WTC11 (cell line): ENCODE results near the gene SH3GLB2. TPM values are rescaled to one million over a fixed set of nuclear protein-coding genes. Genes with fewer than 3 reads are reported as not detected.

Source experiments
- ATAC-seq: fragments of 200-7000 bp; cut with Tn5 transposase; 2 replicates; pipeline ENCODE4 v1.10.0; 2021; ENCODE audit warnings: mild to moderate bottlenecking, moderate library complexity
- CTCF ChIA-PET: fragments of 300-600 bp; sonication (Branson Sonifier 250); formaldehyde crosslinking; loops from one replicate; lab custom pipeline; 2021; ENCODE audit warnings: antibody characterized with exemption; lab: Charles Lee
- POLR2A ChIA-PET: fragments of 350-600 bp; sonication (Branson Sonifier 250); formaldehyde crosslinking; loops from one replicate; lab custom pipeline; 2021; ENCODE audit warnings: antibody characterized with exemption; lab: Charles Lee
- DNase-seq: peaks from one replicate; pipeline ENCODE4 v3.0.0; 2021; ENCODE audit warnings: low spot score
- H3K27ac Mint-ChIP-seq: 2 replicates; pipeline ENCODE4 v1.8.0; 2021; ENCODE audit warnings: mixed read lengths
- H3K27me3 Mint-ChIP-seq: 2 replicates; pipeline ENCODE4 v1.8.0; 2021; ENCODE audit warnings: low read depth, mild to moderate bottlenecking, moderate library complexity, mixed read lengths
- H3K36me3 Mint-ChIP-seq: 2 replicates; pipeline ENCODE4 v1.8.0; 2021; ENCODE audit warnings: mixed read lengths
- H3K4me1 Mint-ChIP-seq: 2 replicates; pipeline ENCODE4 v1.8.0; 2022; ENCODE audit warnings: mixed read lengths
- H3K4me3 Mint-ChIP-seq: 2 replicates; pipeline ENCODE4 v1.8.0; 2021; ENCODE audit warnings: mild to moderate bottlenecking, moderate library complexity, mixed read lengths
- H3K9me3 Mint-ChIP-seq: 2 replicates; pipeline ENCODE4 v1.8.0; 2021; ENCODE audit warnings: mixed read lengths
- CBFB ChIP-seq: sonication (generic); formaldehyde crosslinking; IDR thresholded peaks from 2 replicates; pipeline ENCODE4 v1.8.1; 2022; ENCODE audit warnings: mild to moderate bottlenecking, low read depth, missing genetic modification reagents
- CREB1 ChIP-seq: sonication (generic); formaldehyde crosslinking; IDR thresholded peaks from 2 replicates; pipeline ENCODE4 v1.8.0; 2023; ENCODE audit warnings: mild to moderate bottlenecking, missing genetic modification reagents
- FOXJ3 ChIP-seq: sonication (generic); formaldehyde crosslinking; IDR thresholded peaks from 2 replicates; pipeline ENCODE4 v1.9.0; 2021; ENCODE audit warnings: missing genetic modification reagents, mild to moderate bottlenecking, borderline replicate concordance
- IRF2 ChIP-seq: sonication (generic); formaldehyde crosslinking; IDR thresholded peaks from 2 replicates; pipeline ENCODE4 v1.8.0; 2022; ENCODE audit warnings: low read depth, missing genetic modification reagents, borderline replicate concordance
- JAZF1 ChIP-seq: fragments of 250-450 bp; sonication (Bioruptor Pico); IDR thresholded peaks from 2 replicates; pipeline ENCODE4 v1.9.0; 2021; ENCODE audit warnings: moderate library complexity, mild to moderate bottlenecking, inconsistent platforms
- NFE2L1 ChIP-seq: sonication (generic); formaldehyde crosslinking; IDR thresholded peaks from 2 replicates; pipeline ENCODE4 v1.8.1; 2023; ENCODE audit warnings: missing genetic modification reagents
- NR1H2 ChIP-seq: sonication (generic); formaldehyde crosslinking; IDR thresholded peaks from 2 replicates; pipeline ENCODE4 v1.9.0; 2021; ENCODE audit warnings: mild to moderate bottlenecking, moderate library complexity, missing genetic modification reagents
- ZNF396 ChIP-seq: fragments of 250-450 bp; sonication (Bioruptor Pico); IDR thresholded peaks from 2 replicates; pipeline ENCODE4 v1.8.0; 2021; ENCODE audit warnings: mild to moderate bottlenecking, moderate library complexity, borderline replicate concordance
- ZNF671 ChIP-seq: fragments of 250-450 bp; sonication (Bioruptor Pico); IDR thresholded peaks from 2 replicates; pipeline ENCODE4 v1.8.0; 2021; ENCODE audit warnings: mild to moderate bottlenecking
- total RNA-seq: library from RNA; stranded (reverse); gene quantifications from 3 replicates; pipeline ENCODE4 v1.2.3, GENCODE V29; 2021
- TF ChIP-seq, protein P1 (sequence below): sonication (generic); formaldehyde crosslinking; conservative IDR thresholded peaks from 2 replicates; pipeline ENCODE4 v1.8.1; 2022; ENCODE audit warnings: mild to moderate bottlenecking, missing genetic modification reagents
- TF ChIP-seq, protein P2 (sequence below): sonication (generic); formaldehyde crosslinking; IDR thresholded peaks from 2 replicates; pipeline ENCODE4 v1.8.0; 2023; ENCODE audit warnings: missing genetic modification reagents, mild to moderate bottlenecking, borderline replicate concordance
- TF ChIP-seq, protein P3 (sequence below): fragments of 250-450 bp; sonication (Bioruptor Pico); IDR thresholded peaks from 2 replicates; pipeline ENCODE4 v1.9.0; 2021; ENCODE audit warnings: mild to moderate bottlenecking
- TF ChIP-seq, protein P4 (sequence below): fragments of 250-450 bp; sonication (Bioruptor Pico); conservative IDR thresholded peaks from 2 replicates; pipeline ENCODE4 v1.9.0; 2021; ENCODE audit warnings: mild to moderate bottlenecking

Gene SH3GLB2
- total RNA-seq, 1 experiment from 2014 or later: 59.7 TPM

DNA sequence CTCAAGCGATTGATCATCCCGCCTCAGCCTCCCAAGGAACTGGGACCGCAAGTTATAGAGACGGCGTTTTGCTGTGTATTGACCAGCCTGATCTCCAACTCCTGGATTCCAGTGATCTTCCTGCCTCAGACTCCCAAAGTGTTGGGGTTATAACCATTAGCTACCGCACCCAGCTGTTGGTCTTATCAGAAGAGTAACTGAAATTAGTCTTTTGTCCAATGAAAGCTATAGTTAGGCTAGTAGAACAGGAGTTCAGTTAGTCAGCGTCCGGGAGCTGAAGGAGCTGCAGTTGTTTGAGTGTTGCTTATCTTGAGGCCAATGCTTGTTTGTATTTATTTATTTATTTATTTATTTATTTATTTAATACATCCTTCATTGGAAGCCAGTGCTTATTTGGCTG is 5.1 kb upstream of the SH3GLB2 start:
- Mint-ChIP-seq H3K27ac (no peak overlapping the region), H3K36me3 (no peaks in the 10 kb centered on the region), H3K9me3 (no peaks in the 10 kb centered on the region), H3K27me3 (no peaks in the 10 kb centered on the region), H3K4me1 (peaks cover 21% of the 10 kb centered on the region), H3K4me3 (no peak overlapping the region)
- DNase-seq: no peak
- TF ChIP-seq, protein P1, sequence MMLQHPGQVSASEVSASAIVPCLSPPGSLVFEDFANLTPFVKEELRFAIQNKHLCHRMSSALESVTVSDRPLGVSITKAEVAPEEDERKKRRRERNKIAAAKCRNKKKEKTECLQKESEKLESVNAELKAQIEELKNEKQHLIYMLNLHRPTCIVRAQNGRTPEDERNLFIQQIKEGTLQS (CRISPR knock-in tag): no peak
- TF ChIP-seq NR1H2: no peak
- TF ChIP-seq, protein P2, sequence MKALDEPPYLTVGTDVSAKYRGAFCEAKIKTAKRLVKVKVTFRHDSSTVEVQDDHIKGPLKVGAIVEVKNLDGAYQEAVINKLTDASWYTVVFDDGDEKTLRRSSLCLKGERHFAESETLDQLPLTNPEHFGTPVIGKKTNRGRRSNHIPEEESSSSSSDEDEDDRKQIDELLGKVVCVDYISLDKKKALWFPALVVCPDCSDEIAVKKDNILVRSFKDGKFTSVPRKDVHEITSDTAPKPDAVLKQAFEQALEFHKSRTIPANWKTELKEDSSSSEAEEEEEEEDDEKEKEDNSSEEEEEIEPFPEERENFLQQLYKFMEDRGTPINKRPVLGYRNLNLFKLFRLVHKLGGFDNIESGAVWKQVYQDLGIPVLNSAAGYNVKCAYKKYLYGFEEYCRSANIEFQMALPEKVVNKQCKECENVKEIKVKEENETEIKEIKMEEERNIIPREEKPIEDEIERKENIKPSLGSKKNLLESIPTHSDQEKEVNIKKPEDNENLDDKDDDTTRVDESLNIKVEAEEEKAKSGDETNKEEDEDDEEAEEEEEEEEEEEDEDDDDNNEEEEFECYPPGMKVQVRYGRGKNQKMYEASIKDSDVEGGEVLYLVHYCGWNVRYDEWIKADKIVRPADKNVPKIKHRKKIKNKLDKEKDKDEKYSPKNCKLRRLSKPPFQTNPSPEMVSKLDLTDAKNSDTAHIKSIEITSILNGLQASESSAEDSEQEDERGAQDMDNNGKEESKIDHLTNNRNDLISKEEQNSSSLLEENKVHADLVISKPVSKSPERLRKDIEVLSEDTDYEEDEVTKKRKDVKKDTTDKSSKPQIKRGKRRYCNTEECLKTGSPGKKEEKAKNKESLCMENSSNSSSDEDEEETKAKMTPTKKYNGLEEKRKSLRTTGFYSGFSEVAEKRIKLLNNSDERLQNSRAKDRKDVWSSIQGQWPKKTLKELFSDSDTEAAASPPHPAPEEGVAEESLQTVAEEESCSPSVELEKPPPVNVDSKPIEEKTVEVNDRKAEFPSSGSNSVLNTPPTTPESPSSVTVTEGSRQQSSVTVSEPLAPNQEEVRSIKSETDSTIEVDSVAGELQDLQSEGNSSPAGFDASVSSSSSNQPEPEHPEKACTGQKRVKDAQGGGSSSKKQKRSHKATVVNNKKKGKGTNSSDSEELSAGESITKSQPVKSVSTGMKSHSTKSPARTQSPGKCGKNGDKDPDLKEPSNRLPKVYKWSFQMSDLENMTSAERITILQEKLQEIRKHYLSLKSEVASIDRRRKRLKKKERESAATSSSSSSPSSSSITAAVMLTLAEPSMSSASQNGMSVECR (CRISPR knock-in tag): no peak
- no peak for TF ChIP-seq ZNF396 (CRISPR knock-in tag)
- ChIA-PET CTCF (no interaction called here), POLR2A (interaction anchor here (0.7 kb wide), 1 partner anchor 96 kb away, joined by 3 read pairs; no protein-coding TSS in a partner anchor)
- ATAC-seq: no peak

DNA sequence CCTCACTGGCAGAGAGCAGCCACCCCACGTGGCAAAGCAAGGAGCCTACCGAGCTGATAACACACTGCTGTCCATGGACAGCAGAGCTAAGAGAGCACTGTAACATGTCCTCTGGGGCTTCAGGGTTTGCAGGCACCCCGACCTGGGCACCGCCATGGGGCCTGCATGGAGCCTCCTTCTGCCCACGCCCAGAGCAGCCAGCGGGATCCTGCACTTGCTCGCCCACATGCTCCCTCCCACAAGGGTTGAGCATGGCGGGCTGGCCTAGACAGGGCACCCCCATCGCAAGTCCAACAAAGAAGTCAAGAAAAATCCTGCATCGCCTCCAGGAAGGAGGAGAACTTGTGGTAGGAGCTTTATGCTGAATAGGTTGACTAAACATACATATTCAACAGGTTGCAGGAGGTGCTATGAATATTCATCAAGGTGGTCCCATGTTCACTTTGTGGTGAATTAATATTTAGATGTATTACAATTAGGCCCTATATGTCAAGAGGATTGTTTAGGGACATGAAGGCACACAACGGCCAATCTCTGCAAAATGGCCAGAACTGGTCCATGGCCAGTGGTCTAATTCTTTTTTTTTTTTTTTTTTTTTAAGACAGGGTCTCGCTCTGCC is 4.5 kb upstream of the SH3GLB2 start:
- ATAC-seq (no peak), DNase-seq (no peak)
- H3K4me3 Mint-ChIP-seq: no peak overlapping the region
- CTCF ChIA-PET: no interaction called here
- no peaks in the 10 kb centered on the region for H3K36me3 Mint-ChIP-seq
- no peak for TF ChIP-seq CREB1
- TF ChIP-seq NFE2L1 (CRISPR knock-in tag): no peak
- no peak for TF ChIP-seq IRF2
- TF ChIP-seq, protein P3, sequence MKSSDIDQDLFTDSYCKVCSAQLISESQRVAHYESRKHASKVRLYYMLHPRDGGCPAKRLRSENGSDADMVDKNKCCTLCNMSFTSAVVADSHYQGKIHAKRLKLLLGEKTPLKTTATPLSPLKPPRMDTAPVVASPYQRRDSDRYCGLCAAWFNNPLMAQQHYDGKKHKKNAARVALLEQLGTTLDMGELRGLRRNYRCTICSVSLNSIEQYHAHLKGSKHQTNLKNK: no peak
- TF ChIP-seq NR1H2: no peak
- TF ChIP-seq JAZF1 (CRISPR knock-in tag): no peak
- no peak for TF ChIP-seq FOXJ3 (CRISPR knock-in tag)
- H3K27ac Mint-ChIP-seq: no peak overlapping the region
- H3K27me3 Mint-ChIP-seq: no peaks in the 10 kb centered on the region
- H3K9me3 Mint-ChIP-seq: no peaks in the 10 kb centered on the region
- POLR2A ChIA-PET: interaction anchor here (0.6 to 0.7 kb wide), 2 partner anchors 96 to 369 kb away, joined by 3 to 5 read pairs; no protein-coding TSS in a partner anchor
- peaks cover 17% of the 10 kb centered on the region for H3K4me1 Mint-ChIP-seq

DNA sequence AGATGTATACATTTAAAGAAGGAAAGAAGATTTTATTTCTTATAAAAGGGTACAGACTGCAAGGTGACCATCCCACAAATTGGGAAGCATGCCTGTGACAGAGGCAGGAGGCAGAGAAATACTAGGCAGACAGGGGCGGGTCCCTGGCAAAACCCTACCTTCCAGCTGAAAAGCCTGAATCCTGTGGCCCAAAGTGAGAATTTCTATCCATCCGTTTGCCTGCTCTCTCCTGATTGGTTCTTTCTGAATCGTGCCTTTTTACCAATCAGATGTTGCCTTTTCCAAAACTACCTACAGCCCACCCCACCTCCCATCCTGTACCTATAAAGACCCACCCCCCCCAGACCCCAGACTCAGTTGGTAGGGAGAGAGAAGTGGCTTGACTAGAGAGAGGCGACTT is 3.4 kb upstream of the SH3GLB2 start:
- DNase-seq (no peak), ATAC-seq (no peak)
- Mint-ChIP-seq H3K4me1 (peaks cover 19% of the 10 kb centered on the region), H3K4me3 (no peak overlapping the region), H3K9me3 (no peaks in the 10 kb centered on the region), H3K36me3 (no peaks in the 10 kb centered on the region)
- CTCF ChIA-PET: interaction anchor here (1.2 kb wide), 1 partner anchor 111 kb away, joined by 4 read pairs; no protein-coding TSS in a partner anchor
- POLR2A ChIA-PET: no interaction called here
- TF ChIP-seq, protein P4, sequence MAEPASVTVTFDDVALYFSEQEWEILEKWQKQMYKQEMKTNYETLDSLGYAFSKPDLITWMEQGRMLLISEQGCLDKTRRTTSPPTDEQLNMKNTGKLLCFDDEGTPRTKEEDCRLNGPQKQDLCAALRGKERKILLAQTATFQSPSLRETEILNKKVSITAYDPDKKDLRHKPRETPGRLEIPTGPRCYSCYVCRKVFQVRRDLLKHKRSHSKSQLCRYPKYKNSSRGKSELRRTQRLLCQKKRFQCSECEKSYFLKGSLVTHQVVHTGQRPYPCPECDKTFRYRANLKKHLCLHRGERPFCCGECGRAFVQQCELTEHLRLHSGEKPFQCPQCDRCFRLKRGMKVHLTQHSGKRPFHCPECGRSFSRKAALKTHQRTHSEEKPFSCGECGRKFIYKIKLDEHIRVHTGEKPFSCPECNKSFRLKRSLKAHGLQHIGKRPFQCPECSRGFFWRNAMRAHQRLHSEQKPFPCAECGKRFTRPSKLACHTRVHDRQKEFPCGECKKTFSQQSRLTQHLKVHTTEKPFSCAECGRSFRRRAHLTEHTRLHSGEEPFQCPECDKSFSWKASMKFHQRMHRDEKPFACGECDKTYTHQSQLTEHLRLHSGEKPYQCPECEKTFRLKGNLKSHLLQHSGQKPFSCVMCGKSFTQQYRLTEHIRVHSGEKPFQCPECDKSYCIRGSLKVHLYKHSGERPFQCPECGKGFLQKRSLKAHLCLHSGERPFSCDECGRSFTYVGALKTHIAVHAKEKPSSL (CRISPR knock-in tag): no peak
- TF ChIP-seq CBFB (CRISPR knock-in tag) (no peak), ZNF671 (no peak)
- TF ChIP-seq, all 79 proteins: peak for 0
- Mint-ChIP-seq H3K27me3 (no peaks in the 10 kb centered on the region), H3K27ac (no peak overlapping the region)
